Measurements from ENCODE around the gene ARID4A.
"Not testable (repeated sequence)": the region's sequence is repeated elsewhere in the genome, so short reads cannot be mapped to it uniquely, and the experiment has no call there.

GRCh38 chr14:58416934-58417333, 118.6 kb downstream of the ARID4A start:
- not testable (repeated sequence) for TF ChIP-seq CTCF (IDR thresholded peaks at IDR 0.05 in 8 of 11, conservative IDR thresholded peaks at IDR 0.05 in 3 of 11); POLR2AphosphoS5 (IDR thresholded peaks at IDR 0.05); POLR2A (IDR thresholded peaks at IDR 0.05)

Data from spleen (tissue), 7 donors.